Measurements from ENCODE around the gene TXNL4B.

The TXNL4B gene

GRCh38 chr16:72122308-72122707 is 28.9 kb upstream of the TXNL4B start:
- no peak for DNase-seq (ENCODE audit: low read depth, low spot score)
- H3K4me3 ChIP-seq (ENCODE audit: low read depth, low read length) = no peak overlapping the region
- ChIA-PET CTCF (interaction anchor here (3.0 to 4.4 kb wide), 2 partner anchors 344 to 1834 kb away, joined by 11 to 56 read pairs; no protein-coding TSS in a partner anchor), POLR2A (no interaction called here)
- no peak for TF ChIP-seq CTCF (IDR thresholded peaks at IDR 0.05; ENCODE audit: insufficient read depth, low read length, missing control alignments)

DNA sequence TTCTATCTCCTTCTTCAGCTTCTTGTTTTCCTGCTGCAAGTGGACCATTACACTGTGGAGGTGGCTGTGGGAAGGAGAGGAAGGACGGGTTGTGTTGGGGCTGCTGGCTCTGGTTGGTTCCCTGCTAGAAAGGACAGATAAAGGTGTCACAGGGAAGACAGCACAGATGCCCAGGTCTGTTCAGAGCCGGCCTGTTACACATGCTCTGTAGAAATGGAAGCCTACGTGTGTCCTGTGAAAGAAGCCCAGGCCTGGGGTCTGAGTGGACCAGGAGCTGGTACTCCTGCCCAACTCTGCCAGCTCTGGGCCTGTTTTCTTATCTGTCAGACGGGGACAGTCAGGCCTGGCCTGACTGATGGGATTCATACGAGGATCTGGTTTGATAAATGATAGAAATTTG is 26.6 kb upstream of the TXNL4B start:
- H3K4me3 ChIP-seq (ENCODE audit: low read depth, low read length) = no peak overlapping the region
- DNase-seq (ENCODE audit: low read depth, low spot score) = no peak
- TF ChIP-seq CTCF (IDR thresholded peaks at IDR 0.05; ENCODE audit: insufficient read depth, low read length, missing control alignments) = no peak
- CTCF ChIA-PET = no interaction called here
- POLR2A ChIA-PET = no interaction called here

DNA sequence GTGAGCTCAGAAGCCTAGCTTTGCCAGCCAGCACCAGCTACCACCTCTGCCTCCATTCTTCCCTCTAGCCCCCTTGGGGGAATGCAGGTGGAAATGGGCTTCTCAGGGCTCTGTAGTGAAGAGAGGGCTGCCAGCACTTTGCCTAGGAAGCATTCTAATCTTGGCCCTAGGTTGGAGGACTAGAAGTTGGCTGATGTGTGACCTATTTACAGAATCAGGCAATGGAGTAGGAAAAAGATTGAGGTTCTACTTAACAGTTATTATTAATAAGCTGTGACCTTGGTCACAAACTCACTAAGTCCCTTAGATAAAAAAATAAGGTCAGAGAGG is 20.2 kb upstream of the TXNL4B start:
- DNase-seq (ENCODE audit: low read depth, low spot score) = no peak
- CTCF ChIA-PET = no interaction called here
- POLR2A ChIA-PET = no interaction called here
- H3K4me3 ChIP-seq (ENCODE audit: low read depth, low read length) = no peak overlapping the region
- no peak for TF ChIP-seq CTCF (IDR thresholded peaks at IDR 0.05; ENCODE audit: insufficient read depth, low read length, missing control alignments)

- CTCF ChIA-PET = no interaction called here
- DNase-seq (ENCODE audit: low read depth, low spot score) = no peak
- no peak overlapping the region for H3K4me3 ChIP-seq (ENCODE audit: low read depth, low read length)
- POLR2A ChIA-PET = no interaction called here
- no peak for TF ChIP-seq CTCF (IDR thresholded peaks at IDR 0.05; ENCODE audit: insufficient read depth, low read length, missing control alignments)
These were observed 19.6 kb upstream of the TXNL4B start for GRCh38 chr16:72112906-72113615.

DNA sequence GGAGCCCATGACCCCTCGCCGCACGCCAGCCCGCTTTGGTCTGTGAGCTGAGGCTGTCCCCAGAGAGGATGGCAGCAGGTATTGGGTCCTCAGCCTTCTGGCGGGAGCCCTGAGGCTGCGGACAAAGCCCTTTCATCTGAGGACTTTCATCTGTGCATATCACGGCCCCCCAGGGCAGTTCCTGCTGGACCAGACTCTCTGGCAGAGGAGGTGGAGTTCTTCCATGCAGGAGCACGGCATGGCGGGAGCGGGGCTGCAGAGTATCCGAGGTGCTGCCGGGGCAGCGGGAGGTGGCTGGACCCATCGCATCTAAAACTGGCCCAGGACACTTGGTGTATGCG is 19.0 kb upstream of the TXNL4B start:
- CTCF ChIA-PET = interaction anchor here (2.5 kb wide), 1 partner anchor 13 kb away, joined by 6 read pairs; no protein-coding TSS in a partner anchor
- no peak overlapping the region for H3K4me3 ChIP-seq (ENCODE audit: low read depth, low read length)
- no peak for DNase-seq (ENCODE audit: low read depth, low spot score)
- POLR2A ChIA-PET = no interaction called here
- TF ChIP-seq CTCF (IDR thresholded peaks at IDR 0.05; ENCODE audit: insufficient read depth, low read length, missing control alignments) = no peak

GRCh38 chr16:72111657-72112451 is 18.4 kb upstream of the TXNL4B start:
- ChIA-PET CTCF (interaction anchor here (2.5 kb wide), 1 partner anchor 13 kb away, joined by 6 read pairs; no protein-coding TSS in a partner anchor), POLR2A (interaction anchor here (1.1 kb wide), 1 partner anchor 18 kb away, joined by 3 read pairs; the partner anchor contains the start of genes DHX38 and TXNL4B)
- H3K4me3 ChIP-seq (ENCODE audit: low read depth, low read length) = no peak overlapping the region
- no peak for TF ChIP-seq CTCF (IDR thresholded peaks at IDR 0.05; ENCODE audit: insufficient read depth, low read length, missing control alignments)
- DNase-seq (ENCODE audit: low read depth, low spot score) = no peak

All from AG04449 (cell line).